Activated CD4-positive, alpha-beta T cell treated with anti-CD3 and anti-CD28 coated beads, Interleukin-2, amount 50 U/mL, for 24 hours (primary cell): ENCODE data around the gene ACSF3.
A peak's percentile ranks its signal among the peaks of the same experiment; 100 is the strongest.

ENCODE experiments used
- DNase-seq, 2 donors: peaks; one replicate each; pipeline ENCODE4 v3.0.0-alpha.2; 2020; ENCODE audit warnings: low read depth in 1 of 2, low spot score in 1 of 2

ACSF3 gene

DNA sequence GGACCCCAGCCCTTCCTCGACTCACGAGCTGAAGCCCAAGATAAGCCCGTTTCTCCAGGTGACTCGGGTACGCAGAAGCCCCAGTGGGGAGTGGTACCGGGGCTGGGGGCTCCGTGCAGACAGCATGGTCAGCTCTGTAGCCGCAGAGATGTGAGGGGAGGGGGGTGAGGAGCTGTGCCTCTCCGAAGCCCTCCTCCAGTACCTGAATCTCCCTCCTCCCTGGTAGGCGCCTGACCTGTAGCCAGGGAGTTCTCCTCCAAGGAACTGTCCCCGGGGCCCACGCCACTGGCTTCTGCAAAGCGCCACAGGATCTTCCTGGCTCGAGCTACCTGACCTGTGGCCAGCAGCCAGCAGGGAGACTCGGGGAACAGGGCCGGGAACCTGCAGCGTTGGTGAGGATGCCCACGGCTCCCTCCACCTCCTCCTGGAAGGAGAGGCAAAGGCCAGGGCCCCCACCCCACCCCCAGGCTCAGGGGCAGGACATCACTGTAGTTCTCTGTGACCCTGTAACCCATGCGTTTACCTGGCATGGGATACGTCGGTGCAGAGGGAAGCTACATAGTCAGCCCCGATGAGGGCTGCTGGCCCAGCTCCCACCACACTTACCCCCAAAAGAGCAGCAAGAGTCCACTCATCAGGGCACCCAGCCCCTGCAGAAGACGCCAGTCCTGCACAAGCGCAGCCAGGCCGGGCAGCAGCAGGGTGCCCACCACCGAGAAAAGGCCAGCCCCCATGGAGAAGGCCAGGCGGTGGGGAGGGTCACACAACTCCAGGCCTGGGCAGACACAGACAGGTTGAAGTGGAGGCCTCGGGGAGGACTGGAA lies 105.0 kb downstream of the ACSF3 start:
- DNase-seq: no peak

DNA sequence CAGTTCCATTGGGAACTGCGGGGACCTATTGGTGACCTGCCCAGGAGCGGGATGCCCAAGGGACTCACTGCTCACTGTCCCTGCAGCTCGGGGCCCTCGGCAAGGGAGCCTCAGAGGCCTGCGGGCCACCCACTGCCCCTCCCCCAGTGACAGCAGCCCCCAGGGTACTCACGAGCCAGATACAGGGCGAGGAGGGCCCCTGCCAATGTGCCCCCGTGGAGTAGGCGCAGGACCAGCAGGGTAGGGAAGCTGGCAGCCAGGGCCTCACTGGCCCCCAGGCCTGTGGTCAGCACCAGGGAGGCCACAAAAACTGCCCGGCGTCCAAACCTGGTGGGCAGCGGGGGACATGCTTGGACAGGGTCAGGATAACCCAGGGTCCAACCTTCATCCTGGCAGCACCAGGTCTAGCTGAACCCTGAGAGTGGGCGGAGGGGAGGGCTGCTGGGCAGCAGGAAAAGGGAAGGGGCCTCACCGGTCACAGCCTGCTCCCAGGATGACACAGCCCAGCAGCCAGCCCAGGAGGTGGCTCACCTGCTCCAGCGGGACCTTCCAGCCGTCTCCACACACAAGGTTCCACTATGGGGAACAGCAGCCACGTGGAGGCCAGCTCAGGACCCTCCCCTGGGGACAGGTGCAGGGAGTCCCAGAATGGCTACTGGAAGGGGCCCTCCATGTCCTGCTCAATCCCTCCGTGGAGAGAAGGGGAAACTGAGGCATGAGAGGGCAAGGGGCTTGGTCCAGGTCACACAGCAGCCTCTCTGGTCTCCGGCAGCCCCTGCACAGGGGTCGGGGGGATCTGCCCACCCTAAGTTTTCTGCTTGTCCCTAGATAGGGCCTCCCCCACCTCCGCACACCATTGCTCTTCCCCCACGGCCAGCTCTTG lies 105.8 kb downstream of the ACSF3 start:
- no peak for DNase-seq

DNA sequence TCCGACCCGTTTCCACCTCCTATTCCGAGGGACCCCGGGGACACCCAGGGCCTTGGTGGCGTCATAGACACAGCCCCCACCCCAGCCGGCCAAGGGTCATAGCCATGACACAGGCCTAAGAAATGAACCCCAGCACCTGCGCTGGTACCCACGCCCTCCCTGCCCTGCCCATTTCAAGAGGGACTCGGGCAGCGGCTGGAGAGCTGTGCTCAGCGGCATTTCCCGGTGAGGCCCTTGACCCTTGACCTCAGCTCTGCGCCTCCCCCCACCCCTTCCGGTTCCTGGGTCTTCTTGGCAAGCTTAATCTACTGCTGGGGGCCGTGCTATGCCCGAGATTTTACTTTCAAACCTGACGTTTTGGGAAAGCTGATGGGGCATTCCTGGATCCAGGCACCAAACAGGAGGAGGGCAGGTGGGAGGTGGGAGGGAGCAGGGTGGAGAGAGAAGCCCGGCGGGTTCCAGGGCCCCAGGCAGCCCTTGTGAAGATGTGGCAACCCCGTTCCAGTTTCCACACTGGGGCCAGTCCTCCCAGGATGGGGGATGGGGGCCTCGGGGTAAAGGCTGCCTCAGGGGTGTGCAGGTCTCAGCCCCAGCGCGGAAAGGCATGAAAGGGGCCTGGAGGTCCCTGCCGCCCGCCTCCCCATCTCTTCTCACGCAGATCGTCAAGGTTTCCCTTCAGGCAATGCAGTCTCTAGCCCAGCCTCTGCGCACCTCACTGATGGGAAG lies 106.6 kb downstream of the ACSF3 start, which contains the start of gene SLC22A31:
Gene SLC22A31, minus strand, starts transcription at position 414 of the 726 bp plus-strand sequence. Its CDS starts 36 bp downstream, at position 378.
- no peak for DNase-seq

DNA sequence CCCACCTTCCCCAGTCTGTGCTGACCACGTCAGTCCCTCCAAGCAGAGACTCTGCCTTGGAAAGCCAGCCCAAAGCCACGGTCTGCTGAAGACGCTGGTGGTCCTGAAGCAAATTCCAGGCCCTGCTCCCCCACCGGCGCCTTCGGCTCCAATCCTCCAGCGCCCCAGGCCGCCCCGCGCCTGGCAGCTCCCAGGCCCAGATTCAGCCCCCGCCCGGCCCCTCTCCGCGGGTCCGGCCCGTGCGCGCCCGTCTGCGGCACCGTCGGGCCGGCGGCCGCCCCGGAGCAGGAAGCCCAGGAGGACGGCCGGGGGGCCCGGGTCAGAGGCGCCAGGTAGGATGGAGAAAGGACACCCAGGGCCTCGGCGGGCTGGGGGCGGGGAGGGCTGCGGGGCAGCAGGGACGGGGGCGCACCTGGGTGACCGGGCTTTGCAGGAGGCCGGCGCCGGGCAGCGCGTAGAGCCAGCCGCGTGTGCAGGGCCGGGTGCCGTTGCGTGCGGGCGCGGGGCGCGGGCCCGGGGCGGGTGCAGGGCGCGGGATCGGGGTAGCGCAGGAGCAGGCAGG lies 107.3 kb downstream of the ACSF3 start:
- no peak for DNase-seq

DNA sequence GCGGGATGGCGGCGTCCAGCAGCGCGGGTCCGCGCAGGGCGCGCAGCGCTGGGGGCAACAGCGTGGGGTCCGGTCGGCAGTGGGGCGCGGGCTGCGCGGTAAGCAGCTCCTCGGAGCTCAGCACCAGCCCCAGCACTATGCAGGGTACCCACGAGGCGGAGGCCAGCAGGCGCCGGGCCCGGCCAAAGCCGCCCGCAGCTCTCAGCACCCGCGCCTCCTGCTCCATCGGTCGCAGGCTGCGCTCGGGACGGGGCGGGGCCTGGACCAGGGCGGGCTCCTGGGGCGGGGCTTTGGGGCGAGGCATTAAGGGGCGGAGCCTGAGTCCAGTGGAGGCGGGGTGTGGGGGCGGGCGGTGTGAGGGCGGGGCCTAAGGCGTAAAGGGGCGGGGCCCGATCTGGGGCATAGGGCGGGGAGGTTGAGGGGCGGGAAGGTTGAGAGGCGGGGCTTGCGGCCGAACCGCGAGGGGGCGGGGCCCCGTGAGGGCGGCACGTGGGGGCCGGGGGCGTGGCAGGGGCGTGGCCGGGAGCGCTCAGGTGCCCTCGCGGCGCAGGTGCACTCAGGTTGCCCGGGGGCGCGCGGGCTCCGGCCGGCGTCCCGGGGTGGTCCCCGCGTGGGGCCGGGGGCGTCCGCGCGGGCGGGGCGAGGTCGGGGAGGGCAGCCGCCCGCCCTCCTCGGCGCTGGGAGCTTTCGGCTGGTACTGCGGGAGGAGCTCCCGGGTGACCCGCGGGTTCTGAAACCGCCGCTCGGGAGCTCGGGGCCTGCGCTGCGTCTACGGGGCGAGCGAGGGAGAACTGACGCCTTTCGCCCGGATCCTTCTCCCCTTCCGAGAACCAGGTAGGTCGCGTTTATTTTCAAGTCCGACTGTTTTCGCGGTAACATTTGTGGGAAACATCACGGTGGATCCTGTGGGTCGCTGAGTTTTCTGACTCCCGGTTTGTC lies 108.1 kb downstream of the ACSF3 start:
- DNase-seq: peak; percentile 61 to 70

DNA sequence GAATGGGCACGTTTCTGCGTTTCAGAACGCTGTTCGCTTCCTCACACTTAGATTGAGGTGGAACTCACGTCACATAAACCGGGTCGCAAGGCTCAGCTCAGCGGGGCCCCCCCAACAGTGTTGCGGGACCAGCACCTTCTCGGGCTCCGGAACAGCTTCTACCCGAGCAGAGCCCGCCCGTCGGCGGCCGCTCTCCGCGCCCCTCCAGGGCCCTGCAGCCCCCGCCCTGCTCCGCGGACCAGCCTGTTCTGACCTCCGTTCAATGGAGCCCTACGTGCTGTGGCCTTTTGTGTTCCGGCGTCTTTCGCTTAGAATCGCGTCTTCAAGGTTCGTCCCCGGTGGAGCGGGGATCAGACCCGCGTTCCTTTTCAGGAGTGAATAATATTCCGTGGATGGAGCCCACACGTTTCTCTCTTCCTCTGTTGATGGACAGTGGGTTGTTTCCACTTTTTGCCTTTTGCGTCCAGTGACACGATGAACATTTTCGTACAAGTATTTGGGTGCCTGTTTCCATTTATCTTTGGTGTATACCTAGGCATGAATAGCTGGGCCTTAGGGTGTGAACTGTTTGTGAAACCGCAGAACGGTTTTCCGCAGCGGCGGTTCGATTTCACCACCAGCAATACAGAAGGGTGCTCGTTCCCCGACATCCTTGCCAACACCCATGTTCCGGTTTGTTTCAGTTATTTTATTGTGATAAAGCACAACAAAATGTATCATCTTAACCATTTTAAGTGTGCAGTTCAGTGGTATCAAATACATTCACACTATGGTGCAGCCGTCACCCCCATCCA lies 109.0 kb downstream of the ACSF3 start:
- DNase-seq: no peak
